Fibroblast of mammary gland (primary cell): Measurements from ENCODE around the gene LCA5.
"Not testable (repeated sequence)": the region's sequence is repeated elsewhere in the genome, so short reads cannot be mapped to it uniquely, and the experiment has no call there.

ENCODE experiments used
- DNase-seq: peaks from one replicate; pipeline ENCODE4 v3.0.0-alpha.2; 2010; ENCODE audit warnings: low read depth
- H3K4me3 ChIP-seq: 2 replicates; pipeline ENCODE4 v1.5.1; 2011; ENCODE audit warnings: low read depth, mild to moderate bottlenecking, low read length, moderate library complexity; ENCODE audit not compliant: control insufficient read depth
- TF ChIP-seq, protein P1 (sequence below): conservative IDR thresholded peaks from 2 replicates; pipeline ENCODE4 v1.5.1; 2011; ENCODE audit warnings: low read depth, low read length, inconsistent platforms; ENCODE audit not compliant: control insufficient read depth, insufficient read depth

The LCA5 gene

GRCh38 chr6:79463621-79464050 is 73.6 kb downstream of the LCA5 start:
- no peak overlapping the region for H3K4me3 ChIP-seq
- no peak for DNase-seq
- TF ChIP-seq, protein P1, sequence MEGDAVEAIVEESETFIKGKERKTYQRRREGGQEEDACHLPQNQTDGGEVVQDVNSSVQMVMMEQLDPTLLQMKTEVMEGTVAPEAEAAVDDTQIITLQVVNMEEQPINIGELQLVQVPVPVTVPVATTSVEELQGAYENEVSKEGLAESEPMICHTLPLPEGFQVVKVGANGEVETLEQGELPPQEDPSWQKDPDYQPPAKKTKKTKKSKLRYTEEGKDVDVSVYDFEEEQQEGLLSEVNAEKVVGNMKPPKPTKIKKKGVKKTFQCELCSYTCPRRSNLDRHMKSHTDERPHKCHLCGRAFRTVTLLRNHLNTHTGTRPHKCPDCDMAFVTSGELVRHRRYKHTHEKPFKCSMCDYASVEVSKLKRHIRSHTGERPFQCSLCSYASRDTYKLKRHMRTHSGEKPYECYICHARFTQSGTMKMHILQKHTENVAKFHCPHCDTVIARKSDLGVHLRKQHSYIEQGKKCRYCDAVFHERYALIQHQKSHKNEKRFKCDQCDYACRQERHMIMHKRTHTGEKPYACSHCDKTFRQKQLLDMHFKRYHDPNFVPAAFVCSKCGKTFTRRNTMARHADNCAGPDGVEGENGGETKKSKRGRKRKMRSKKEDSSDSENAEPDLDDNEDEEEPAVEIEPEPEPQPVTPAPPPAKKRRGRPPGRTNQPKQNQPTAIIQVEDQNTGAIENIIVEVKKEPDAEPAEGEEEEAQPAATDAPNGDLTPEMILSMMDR = no peak

DNA sequence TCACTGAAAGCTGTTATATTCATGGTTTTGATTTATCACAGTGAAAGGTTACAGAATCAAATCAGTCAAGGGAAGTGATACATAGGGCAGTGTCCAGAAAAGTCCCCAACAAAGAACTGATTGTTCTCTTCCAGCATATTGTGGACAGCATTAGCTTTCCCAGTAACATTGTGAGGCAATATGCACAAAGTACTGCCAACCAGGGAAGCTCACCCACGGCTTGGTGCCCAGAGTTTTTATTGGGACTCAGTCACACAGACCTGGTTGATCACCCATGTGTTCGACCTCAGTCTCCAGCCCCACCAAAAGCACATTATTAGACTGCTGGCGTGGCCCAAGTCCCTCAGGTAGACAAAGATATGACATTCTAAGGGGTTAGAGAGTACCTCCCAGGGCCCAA is 76.0 kb downstream of the LCA5 start:
- DNase-seq = no peak
- TF ChIP-seq, protein P1 = no peak
- no peak overlapping the region for H3K4me3 ChIP-seq

- DNase-seq = no peak
- no peak overlapping the region for H3K4me3 ChIP-seq
- TF ChIP-seq, protein P1 = no peak
Measured at GRCh38 chr6:79455446-79455845, 81.8 kb downstream of the LCA5 start.

- DNase-seq = peak; percentile 74
- TF ChIP-seq, protein P1 = no peak
- H3K4me3 ChIP-seq = no peak overlapping the region
Measured at GRCh38 chr6:79453558-79454042, 83.6 kb downstream of the LCA5 start.

- DNase-seq = no peak
- TF ChIP-seq, protein P1 = no peak
- no peak overlapping the region for H3K4me3 ChIP-seq
Measured at GRCh38 chr6:79450984-79451383, 86.2 kb downstream of the LCA5 start.

DNA sequence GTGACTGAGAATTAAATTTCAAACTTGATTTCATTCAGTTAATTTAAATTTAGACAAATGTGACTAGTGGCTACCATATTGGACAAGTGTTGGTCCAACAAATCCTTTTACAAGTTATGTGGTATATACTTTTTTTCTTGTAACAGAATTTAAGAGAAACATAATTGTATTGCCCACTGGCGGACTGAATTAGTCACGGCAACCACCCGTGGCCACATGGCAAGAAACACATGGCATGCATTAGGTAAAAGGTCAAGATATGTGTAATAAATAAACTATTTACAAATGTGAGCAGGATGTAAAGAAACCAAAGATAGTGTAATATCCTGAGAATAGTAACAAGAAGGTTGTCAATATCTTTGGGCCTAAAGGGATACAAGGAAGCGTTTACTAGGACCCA is 91.2 kb downstream of the LCA5 start:
- peak; percentile 16 for DNase-seq
- H3K4me3 ChIP-seq = no peak overlapping the region
- TF ChIP-seq, protein P1 = no peak

- not testable (repeated sequence) for DNase-seq
Measured at GRCh38 chr6:79443876-79444275, 93.4 kb downstream of the LCA5 start.

More at GRCh38 chr6:79443876-79444275, 93.4 kb downstream of the LCA5 start:
- not testable (repeated sequence) for H3K4me3 ChIP-seq
